HG03159 (cell line): ENCODE data around the gene SLC35F1.
"Not testable (repeated sequence)": the region's sequence is repeated elsewhere in the genome, so short reads cannot be mapped to it uniquely, and the experiment has no call there.

Source experiments
- ATAC-seq: cut with Tn5 transposase; IDR thresholded peaks from one replicate; pipeline ENCODE4 v1.9.1; 2021; ENCODE audit warnings: mild to moderate bottlenecking, moderate library complexity; ENCODE audit not compliant: unreplicated experiment

The SLC35F1 gene

DNA sequence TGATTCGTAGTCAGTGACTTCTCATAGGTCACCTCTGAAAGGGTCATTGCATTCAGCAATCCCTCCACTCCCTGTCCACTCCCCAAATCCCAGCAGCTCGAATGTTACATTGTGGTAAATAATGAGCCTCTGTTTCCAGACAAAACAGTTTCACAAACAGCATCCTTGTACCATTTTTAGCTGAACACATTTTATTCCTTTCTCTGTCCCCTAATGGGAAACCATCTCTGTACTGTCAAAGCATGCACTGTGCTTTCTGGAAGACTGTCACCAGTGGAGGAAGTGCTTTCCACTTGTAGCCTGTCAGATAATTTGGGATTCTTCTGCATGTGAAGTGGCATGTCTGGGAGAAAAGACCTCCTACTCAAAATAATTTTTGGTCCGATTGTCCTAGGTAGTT lies 82.0 kb downstream of the SLC35F1 start:
- ATAC-seq = no peak

- no peak for ATAC-seq
These were observed 83.1 kb downstream of the SLC35F1 start for GRCh38 chr6:117990151-117990550.

- ATAC-seq = no peak
These were observed 85.8 kb downstream of the SLC35F1 start for GRCh38 chr6:117992856-117993255.

- ATAC-seq = no peak
These were observed 105.9 kb downstream of the SLC35F1 start for GRCh38 chr6:118012944-118013343.

- ATAC-seq = no peak
These were observed 109.5 kb downstream of the SLC35F1 start for GRCh38 chr6:118016532-118016931.

DNA sequence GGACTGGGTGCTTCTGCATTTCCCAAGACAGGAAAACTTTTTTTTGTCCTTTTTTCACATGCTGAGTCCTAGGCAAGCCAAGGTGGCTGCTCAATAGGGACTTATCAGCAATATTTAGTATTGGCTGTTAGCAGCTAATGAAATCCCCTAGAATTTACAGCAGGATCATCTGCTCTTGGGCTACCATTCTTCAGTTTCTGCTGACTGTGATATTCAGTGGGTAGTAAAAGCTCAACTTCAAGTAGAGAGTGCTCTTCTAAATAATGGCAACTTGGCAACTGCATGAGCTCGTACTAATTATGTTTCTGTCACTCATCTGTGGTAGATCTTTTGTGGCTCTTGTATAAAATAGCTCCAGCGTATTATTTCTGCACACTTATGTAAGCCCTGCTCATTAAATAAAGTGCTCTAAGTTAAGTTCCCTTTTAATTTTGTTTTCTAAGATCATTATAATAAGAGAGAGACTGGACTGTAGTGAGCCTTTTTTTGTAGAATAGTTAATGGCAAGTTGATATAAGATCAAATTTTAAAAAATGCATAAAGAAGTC lies 110.3 kb downstream of the SLC35F1 start:
- no peak for ATAC-seq

- no peak for ATAC-seq
These were observed 116.7 kb downstream of the SLC35F1 start for GRCh38 chr6:118023771-118024170.

DNA sequence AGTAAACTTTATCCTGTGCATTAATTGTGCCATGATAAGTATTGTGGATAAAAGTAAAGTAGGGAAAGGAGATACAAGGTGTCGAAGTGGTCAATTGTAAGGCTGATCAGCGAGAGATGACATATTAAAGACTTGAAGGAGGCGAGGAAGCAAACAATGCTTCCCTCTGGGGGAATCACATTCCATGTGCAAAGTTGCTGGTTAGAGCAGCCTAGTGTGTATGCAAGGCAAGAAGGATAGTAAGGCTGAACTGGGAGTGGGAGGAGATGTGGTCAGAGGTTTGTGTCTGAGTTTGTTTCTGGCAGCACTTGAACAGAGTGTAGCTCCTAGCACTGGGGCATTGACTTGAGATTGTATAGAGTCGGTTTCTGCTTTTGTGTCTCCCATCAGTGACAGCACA lies 122.9 kb downstream of the SLC35F1 start:
- ATAC-seq = no peak

DNA sequence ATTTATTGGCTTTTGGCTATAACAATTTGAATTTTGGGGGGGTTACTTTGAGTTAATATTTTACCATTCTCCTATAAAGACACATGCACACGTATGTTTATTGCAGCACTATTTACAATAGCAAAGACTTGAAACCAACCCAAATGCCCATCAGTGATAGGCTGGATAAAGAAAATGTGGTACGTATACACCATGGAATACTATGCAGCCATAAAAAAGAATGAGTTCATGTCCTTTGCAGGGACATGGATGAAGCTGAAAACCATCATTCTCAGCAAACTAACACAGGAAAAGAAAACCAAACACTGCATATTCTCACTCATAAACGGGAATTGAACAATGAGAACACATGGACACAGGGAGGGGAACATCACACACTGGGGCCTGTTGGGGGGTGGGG lies 130.4 kb downstream of the SLC35F1 start:
- ATAC-seq = not testable (repeated sequence)

DNA sequence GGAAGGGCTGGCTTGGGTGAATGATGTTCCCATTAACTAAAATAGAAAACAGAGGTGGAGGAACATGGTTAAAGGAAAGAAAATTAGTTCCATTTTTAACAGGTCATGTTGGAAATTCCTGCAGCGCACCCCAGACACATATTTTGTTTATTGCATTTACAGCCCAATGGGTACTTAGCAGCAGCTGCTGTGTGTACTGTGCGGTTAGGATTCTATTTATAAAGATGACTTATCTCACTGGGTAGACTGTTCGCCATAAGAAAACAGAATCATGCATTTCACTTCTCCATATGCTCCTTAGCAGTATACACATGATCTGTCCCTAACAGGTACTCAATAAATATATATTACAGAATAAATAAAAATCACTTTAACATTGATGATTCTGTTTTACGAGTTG lies 135.8 kb downstream of the SLC35F1 start:
- no peak for ATAC-seq

DNA sequence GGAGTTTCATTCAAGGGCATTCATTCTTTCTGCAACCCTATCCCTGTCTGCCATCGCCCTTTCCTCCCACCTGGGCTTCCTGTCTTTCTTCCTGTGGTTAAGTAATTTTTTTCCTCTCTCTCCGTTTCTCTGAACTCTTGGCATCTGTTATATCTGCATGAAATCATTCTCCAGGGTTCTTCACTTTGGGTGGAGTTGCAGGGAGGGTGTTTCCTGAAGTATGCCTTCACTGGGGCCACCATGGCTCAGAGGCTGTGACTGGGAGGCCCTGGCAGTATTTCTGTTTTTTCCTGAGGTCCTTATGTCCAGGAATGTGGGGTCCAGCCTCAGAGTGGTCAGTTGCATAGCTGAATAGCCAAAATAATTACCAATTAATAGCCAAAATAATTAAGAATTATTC lies 137.2 kb downstream of the SLC35F1 start:
- no peak for ATAC-seq

- no peak for ATAC-seq
These were observed 147.0 kb downstream of the SLC35F1 start for GRCh38 chr6:118054082-118054481.

- no peak for ATAC-seq
These were observed 154.6 kb downstream of the SLC35F1 start for GRCh38 chr6:118061666-118062065.

GRCh38 chr6:118080547-118080946 lies 173.5 kb downstream of the SLC35F1 start:
- ATAC-seq = no peak

DNA sequence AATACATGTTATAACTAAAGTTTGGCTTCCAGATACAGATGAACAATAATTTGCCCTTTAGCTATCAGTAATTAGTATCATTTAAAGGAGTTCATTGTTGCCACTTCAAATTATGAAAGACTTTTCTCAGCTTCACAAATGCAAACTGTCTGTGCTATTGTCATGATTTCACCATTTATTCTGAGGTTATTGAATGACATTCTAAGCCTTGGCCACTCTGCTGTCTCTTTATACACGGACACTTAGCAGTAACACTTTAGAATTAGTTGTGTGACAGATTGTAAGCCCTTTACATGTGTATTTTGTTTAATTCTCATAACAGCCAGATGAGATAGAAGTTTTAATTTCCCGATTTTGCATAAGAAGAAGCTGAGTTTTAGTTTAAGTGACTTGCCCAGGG lies 176.6 kb downstream of the SLC35F1 start:
- ATAC-seq = no peak

GRCh38 chr6:118085665-118086064 lies 178.6 kb downstream of the SLC35F1 start:
- no peak for ATAC-seq

- no peak for ATAC-seq
These were observed 179.1 kb downstream of the SLC35F1 start for GRCh38 chr6:118086159-118086558.

DNA sequence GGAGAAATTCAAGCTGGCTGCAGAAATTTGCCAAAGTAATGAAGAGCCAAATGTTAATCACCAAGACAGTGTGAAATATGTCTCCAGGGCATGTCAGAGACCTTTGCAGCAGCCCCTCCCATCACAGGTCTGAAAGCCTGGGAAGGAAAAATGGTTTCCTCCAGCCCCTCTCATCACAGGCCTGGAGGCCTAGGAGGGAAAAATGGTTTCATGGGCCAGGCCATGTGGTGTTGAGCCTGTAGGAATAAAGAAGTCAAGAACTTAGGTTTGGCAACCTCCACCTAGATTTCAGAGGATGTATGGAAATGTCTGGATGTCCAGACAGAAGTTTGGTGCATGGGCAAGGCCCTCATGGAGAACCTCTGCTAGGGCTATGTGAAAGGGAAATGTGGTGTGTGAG lies 185.0 kb downstream of the SLC35F1 start:
- no peak for ATAC-seq

- no peak for ATAC-seq
These were observed 190.5 kb downstream of the SLC35F1 start for GRCh38 chr6:118097576-118097975.

DNA sequence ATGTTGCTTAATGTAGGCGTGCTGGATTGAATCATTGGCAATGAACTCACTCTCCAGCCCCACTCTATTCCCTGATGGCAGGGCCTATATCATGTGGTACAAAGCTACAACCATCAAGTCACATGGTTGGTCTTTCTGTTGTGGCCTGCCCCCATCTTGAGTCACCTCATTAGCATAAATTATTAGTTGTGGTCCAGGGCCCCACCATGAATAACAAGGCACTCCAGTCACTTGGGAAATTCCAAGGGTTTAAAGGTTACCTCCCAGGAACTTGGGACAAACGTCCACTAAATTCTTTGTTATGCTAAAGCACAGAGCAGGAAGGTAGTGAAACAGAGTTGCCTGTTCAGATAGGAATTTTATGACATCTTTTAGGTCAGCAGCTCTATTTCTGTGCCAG lies 193.7 kb downstream of the SLC35F1 start:
- ATAC-seq = no peak

DNA sequence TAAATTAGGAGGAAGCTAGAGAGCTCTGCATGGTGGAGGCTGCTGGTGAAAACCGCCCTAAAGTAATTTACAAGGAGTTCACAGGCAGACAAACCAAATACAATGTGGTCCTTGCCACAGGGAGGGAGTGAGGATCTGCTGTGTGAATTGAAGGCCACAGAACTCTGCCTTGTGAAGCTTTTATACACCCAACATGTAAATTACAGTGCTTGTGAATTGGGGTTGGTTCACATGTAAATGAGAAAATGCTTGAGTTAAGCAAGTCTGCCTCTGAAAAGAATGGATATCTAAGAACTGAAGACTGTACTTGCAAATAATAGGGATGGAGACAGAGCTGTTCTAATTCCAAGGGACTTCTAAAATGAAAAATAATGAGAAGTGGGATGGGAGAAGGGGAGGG lies 194.2 kb downstream of the SLC35F1 start:
- no peak for ATAC-seq

GRCh38 chr6:118101831-118102345 lies 194.8 kb downstream of the SLC35F1 start:
- no peak for ATAC-seq

- no peak for ATAC-seq
These were observed 195.3 kb downstream of the SLC35F1 start for GRCh38 chr6:118102401-118102800.
